GM12891 (cell line): Measurements from ENCODE around the gene MREG.

ENCODE experiments used
- POLR2A ChIP-seq: IDR thresholded peaks from 2 replicates; pipeline ENCODE4 v1.6.1; 2011; ENCODE audit warnings: low read depth, low read length, control low read depth
- POLR2AphosphoS5 ChIP-seq: IDR thresholded peaks from 2 replicates; pipeline ENCODE4 v1.6.1; 2011; ENCODE audit warnings: low read depth, low read length, control low read depth
- TAF1 ChIP-seq: IDR thresholded peaks from 2 replicates; pipeline ENCODE4 v1.6.1; 2011; ENCODE audit warnings: low read depth, low read length, control low read depth

- TF ChIP-seq TAF1 (no peak), POLR2AphosphoS5 (no peak), POLR2A (no peak)
Measured at GRCh38 chr2:215968499-215968898, 44.9 kb downstream of the MREG start.
